GM21360 (cell line): ENCODE data around the gene TMEM203.
A peak's percentile ranks its signal among the peaks of the same experiment; 100 is the strongest.

Experiments
- ATAC-seq: cut with Tn5 transposase; IDR thresholded peaks from one replicate; pipeline ENCODE4 v1.9.1; 2021; ENCODE audit warnings: mild to moderate bottlenecking, moderate library complexity; ENCODE audit not compliant: unreplicated experiment

TMEM203 gene

DNA sequence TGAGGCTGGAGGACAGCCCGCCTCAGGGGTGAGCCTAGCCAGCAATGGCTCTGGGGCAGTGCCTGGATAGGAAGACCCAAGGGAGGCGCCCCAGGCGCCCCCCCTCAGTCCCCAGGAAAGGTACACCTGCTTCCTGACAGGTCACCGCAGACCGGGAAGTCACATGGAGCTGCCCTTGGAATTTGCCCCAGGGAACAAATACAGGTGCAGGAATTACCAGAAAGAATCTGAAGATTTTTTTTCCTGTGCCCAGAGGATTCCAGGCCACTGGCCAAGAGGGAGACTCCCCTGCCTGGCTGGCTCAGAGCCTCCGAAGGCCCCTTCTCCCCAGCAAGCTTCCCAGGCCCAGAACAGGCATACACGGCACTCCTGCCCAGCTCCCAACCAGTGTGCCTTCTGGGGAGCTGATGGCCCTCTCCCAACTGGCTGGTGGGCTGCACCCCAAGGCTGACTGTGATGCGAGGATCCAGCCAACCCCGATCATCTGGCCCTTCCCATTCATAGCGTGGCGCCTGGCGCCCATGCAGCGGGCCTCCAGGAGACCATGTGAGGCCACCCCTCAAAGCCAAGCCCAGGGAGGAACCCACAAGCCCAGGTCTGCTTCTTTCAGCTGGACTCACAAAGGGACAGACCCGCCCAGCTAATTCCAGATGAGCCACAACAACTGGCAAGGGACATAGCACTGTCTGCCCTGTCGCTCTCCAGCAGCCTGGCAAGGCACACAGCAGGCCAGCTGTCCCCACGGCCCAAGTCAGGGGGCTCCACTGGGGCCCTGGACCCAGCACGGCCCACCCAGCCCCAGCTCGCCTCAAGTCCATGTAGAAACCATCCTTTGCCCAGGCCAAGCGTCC, 7.2 kb downstream of the TMEM203 start:
- no peak for ATAC-seq

DNA sequence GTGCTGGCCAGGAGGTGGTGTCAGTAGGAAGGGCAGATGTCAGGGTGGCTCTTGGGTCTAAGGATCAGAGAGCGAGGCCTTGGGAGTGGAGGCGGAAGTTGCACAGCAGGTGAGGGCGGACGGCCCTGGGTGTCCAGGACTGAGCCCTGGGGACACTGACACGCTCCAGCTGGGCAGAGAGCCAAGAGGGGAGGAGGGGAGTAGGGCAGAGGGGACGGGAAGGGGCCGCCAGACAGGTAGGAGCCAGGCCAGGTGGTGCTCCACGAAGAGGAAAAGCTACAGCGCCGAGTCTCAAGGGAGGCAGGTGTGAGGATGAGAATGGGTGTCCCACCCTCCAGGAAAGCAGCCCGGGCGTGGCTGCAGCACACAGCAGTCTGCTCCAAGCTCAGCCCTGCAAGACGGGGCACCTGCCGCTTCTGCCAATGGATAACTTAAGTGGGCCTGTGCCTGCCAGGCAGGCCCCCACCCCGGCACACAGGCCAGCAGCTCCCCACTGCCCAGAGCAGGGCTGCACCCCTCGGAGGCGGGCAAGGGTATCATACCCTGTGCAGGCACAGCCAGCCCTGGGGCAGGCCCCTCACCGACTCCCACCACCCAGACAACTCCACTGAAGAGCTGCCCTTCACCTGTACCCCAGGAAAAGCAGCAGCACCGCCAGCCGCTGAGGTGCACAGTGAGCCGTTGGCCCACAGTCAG, 9.8 kb downstream of the TMEM203 start:
- no peak for ATAC-seq

DNA sequence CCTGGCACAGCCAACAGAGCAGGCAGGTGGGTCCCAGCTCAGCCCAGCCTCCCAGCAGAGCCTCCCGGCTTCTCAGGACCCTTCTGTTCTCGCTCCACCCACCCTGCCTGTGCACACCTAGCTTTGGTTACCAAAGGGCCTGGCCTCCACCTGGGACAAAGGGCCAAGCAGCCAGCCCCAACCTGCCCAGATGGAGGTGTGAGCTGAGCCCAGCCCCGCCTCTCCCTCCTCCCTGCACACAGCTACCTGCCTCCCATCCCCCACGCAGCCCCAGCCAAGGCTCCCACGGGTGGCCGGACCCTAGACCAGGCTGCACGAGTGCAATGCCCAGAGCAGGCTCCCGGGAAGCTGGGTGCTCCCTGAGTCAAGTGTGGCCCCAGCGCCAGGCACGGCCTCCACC, 10.5 kb downstream of the TMEM203 start:
- no peak for ATAC-seq

DNA sequence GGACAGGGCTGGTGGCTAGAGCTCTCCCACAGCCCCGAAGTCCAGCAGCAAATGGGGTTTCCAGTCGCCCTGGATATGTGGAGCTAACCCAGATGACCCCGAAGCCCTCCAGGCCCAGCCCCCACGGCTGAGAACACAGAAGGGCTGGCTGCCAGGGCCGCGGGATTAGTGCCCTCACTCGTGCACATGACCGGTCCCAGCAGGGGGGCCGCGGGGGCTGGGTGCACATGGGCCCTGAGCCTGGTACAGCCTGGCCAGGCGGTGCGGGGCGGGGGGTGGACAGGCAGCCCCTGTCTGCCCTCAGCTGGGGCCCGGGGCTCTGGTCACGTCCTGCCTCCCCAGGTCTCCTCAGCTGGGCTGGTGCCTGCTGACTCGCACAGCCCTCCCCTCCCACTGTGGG, 11.1 kb downstream of the TMEM203 start:
- ATAC-seq: no peak

DNA sequence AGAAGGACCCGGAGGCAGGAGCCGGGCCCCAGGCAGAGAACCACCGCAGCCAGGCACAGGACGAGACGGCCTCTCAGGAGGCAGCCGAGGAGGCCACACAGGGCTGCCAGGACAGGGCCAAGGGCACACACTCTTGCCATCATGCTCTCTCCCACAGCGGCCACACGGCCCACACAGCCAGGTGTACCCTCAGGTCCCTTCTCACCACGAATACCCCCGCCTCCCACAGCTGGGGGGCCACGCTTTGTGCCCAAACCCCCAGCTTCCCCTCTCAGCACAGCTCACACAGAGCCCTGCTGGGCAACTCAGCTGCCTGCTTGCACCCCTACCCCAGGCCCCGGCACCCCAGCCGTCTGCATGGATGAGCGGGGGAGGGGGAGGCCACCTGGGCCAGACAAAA, 11.7 kb downstream of the TMEM203 start:
- ATAC-seq: no peak

GRCh38 chr9:137192859-137193258, 12.6 kb downstream of the TMEM203 start:
- no peak for ATAC-seq

DNA sequence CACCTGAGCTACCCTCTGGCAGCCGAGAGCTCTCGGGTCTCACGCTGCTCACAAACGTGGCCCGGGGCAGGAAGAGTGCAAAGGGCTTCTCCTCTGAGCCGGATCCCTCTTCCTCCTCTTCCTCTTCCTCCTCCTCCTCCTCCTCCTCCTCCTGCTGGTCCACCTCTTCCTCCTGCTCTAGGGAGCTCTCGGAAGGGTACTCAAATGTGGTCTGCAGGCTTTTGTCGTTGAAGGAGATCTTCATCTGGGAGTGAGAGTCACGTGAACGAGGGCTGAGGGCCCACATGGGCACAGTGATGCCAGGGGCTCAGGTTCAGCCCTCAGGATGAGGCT, 13.0 kb downstream of the TMEM203 start:
- ATAC-seq: no peak

GRCh38 chr9:137191691-137192447, 13.6 kb downstream of the TMEM203 start:
- no peak for ATAC-seq

DNA sequence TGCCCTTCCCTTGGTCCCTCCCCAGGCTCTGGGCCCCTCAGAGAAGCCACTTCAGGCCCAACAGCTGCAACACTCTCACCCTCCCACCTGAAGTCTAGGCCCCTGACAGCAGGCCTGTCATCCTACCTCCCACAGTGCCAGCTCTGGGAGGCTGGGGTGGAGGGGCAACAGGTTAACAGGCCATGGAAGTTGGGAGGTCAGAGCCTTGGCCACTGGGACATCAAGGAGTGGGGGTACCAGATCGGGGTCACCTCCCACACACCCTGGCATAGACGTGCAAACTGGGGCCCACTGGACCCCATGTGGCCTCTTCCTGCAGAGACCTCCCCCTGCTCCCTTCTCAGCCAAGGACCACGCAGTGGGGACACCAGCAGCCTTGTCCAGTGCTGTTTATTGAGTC, 14.2 kb downstream of the TMEM203 start:
- no peak for ATAC-seq

DNA sequence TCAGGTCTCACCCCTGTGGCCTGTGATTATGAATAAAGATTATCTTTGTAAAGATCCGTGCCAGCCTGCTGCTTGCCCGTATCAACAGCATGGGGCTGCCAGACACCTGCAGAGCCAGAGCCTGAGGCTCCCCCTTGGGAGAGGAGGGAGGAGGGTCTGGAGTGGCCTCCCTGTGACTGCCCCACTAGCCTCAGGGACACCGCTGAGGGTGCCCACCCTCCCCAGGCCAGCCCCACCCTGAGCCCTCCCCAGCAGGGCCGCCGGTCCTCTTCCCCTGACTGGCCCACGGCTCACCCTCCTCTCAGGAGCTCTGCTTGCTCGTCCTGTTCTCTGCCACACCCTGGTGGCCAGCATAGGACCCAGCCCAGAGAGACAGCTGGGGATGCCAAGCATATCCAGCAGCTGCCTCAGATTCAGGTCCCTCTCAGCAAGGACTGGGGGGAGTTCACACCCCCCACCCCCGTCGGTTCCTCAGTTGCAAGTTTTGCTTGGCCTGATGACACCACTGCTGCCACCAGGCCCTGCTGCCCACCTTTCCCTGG, 15.1 kb downstream of the TMEM203 start:
- ATAC-seq: no peak

DNA sequence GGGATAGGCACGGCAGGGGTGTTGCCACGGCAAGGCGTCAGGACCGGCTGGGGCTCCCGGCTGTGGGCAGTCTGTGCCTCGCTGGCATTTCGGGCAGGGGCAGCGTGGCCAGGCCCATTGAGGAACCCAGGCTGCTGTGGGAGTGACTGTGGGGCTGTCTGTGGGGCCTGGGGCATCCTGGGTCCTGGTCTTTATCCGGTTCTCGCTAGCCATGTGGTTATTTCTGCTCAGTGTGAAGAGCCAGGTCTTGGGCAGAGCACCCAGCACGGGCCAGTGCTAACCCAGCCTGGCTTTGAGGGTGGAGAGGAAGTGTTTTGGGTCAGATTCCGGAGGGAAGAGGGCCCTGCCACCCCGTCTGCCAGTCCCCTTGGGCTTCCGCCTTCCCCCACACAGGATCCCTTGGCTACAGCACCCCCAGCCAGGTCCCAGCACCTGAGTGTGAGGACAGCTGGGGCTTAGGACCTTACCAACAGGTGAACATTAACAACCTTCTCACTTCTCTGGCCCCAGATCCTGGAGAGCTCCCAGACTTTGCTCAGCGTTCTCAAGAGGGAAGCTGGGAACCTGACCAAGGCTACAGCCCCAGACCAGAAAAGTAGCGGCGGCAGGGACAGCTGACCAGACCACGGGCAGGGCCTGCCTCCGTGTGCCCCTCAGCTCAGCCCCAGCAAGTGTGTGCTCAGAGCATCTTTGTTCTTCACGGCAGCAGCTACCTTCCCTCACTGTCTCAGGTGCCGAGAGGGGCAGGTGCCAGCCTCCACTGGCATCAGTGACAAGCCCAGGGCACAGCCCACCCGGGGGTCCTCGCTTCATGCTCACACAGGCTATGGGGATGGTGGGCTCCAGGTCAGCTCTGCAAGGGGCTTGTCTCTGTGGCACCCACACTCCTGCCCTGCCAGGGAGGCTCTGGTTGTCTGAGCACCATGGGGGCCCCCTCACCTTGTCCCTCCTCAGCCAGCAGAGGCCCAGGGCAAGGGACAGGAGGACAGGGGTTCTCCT, 15.9 kb downstream of the TMEM203 start:
- ATAC-seq: no peak

GRCh38 chr9:137188490-137189296, 16.8 kb downstream of the TMEM203 start, which contains the start of the genes ANAPC2 and SSNA1:
TSS of gene ANAPC2 (minus strand) at chr9:137188560. CDS start at chr9:137188532, 28 bp downstream.
TSS of gene SSNA1 (plus strand) at chr9:137188676. CDS start at chr9:137188727, 51 bp downstream.
- ATAC-seq: peak; percentile 68

- no peak for ATAC-seq
Observed at GRCh38 chr9:137188086-137188489, 17.4 kb downstream of the TMEM203 start.

DNA sequence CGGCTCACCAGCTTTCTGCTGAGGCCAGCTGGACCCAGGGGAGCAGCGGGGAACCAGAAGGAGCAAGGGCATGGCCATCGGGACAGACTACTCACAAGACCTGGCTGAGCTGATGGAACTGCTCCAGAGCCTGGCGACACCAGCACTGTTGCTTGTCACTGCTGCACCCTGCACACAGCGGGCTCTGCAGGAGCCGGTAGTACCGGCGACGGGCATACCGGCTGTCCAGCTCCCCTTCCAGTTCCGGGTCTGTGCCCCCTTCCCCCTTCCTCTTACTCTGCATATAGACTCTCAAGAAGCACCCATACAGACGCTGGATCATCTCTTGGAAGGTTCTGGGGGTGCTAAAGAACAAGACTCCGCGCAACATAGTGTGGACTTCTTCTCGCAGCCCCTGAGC, 18.1 kb downstream of the TMEM203 start:
- no peak for ATAC-seq

- ATAC-seq: no peak
Observed at GRCh38 chr9:137186385-137186784, 19.1 kb downstream of the TMEM203 start.

DNA sequence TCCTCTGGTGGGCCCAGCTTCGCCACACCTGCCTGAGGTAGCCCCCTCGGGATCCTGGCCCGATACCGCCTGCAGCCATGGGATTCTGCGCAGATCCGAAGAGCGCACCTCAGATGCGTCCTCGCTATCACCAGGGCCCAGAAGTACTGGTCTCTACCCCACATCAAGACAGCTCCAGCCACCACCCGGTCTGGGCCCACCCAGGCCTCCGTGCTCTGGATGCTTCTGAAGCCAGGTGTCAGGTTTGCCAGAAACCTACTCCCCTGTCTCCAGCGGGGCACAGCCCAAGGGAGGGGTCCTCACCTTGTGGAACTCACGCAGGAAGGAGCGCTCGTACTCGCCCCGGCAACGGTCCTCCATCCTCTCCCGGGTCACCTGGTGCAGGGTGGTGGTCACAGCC, 19.5 kb downstream of the TMEM203 start:
- no peak for ATAC-seq

GRCh38 chr9:137184881-137185660, 20.4 kb downstream of the TMEM203 start:
- ATAC-seq: no peak

DNA sequence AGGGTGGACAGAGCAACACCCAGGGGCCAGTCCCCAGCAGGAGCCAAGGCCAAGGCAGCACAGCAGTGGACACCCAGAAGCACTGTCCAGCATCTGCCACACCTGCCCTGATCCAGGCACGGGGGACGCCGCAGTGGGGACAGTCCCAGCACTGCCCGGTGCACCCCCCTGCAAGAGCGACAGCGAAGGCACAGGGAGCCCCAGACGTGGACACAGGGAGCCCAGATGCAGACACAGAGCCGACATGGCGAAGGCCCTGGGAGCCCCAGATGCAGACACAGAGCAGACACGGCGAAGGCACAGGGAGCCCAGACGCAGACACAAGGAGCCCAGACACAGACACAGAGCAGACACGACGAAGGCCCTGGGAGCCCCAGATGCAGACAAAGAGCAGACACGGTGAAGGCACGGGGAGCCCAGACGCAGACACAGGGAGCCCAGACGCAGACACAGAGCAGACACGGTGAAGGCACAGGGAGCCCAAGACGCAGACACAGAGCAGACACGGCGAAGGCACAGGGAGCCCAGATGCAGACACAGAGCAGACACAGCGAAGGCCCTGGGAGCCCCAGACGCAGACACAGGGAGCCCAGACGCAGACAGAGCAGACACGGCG, 21.4 kb downstream of the TMEM203 start:
- no peak for ATAC-seq
